CD14-positive monocyte (primary cell): ENCODE results near the gene NDUFAF8. TPM values are rescaled to one million over a fixed set of nuclear protein-coding genes. Genes with fewer than 3 reads are reported as not detected.
"Not testable (repeated sequence)": the region's sequence is repeated elsewhere in the genome, so short reads cannot be mapped to it uniquely, and the experiment has no call there.

Experiments
- DNase-seq, 3 donors: peaks; one replicate each; pipeline ENCODE4 v3.0.0-alpha.2; 2011 to 2022
- H2AFZ ChIP-seq: 2 replicates; pipeline ENCODE4 v1.6.0; 2012; ENCODE audit warnings: mild to moderate bottlenecking, low read depth, low read length, inconsistent platforms; ENCODE audit not compliant: insufficient read depth, poor library complexity, severe bottlenecking
- H3K27ac ChIP-seq, 2 donors: 1 replicate in 1 of 2; 2 replicates in 1 of 2; pipeline ENCODE4 v1.5.1; 2012 to 2013; ENCODE audit warnings: low read length in 2 of 2, control low read depth in 1 of 2, inconsistent platforms in 1 of 2, low read depth in 1 of 2, mild to moderate bottlenecking in 1 of 2
- H3K27me3 ChIP-seq, 2 donors: one replicate each; pipeline versions ENCODE4 v1.6.0 to v1.6.1; 2011 to 2013; ENCODE audit warnings: low read length in 2 of 2; ENCODE audit not compliant: control insufficient read depth in 2 of 2, insufficient read depth in 2 of 2
- H3K36me3 ChIP-seq, 2 donors: replicated peaks in 1 of 2; 1 replicate in 1 of 2; 2 replicates in 1 of 2; pipeline versions ENCODE4 v1.5.1 to v1.6.1; 2012 to 2013; ENCODE audit warnings: low read length in 2 of 2, control low read depth in 1 of 2, inconsistent platforms in 1 of 2, mild to moderate bottlenecking in 1 of 2; ENCODE audit not compliant: insufficient read depth in 2 of 2, control insufficient read depth in 1 of 2
- H3K4me1 ChIP-seq, 2 donors: 1 replicate in 1 of 2; 2 replicates in 1 of 2; pipeline versions ENCODE4 v1.5.1 to v1.6.1; 2012 to 2013; ENCODE audit warnings: low read length in 2 of 2, control low read depth in 1 of 2, inconsistent platforms in 1 of 2, mild to moderate bottlenecking in 1 of 2, moderate library complexity in 1 of 2; ENCODE audit not compliant: insufficient read depth in 2 of 2, control insufficient read depth in 1 of 2
- H3K4me2 ChIP-seq: replicated peaks from 2 replicates; pipeline ENCODE3; 2012; ENCODE audit warnings: low read length, moderate library complexity, mild to moderate bottlenecking; ENCODE audit not compliant: poor library complexity, severe bottlenecking; ENCODE audit errors: extremely low read depth
- H3K4me3 ChIP-seq, 3 experiments: fragments of 200-600 bp in 1 of 3; sonication (generic) in 1 of 3; replicated peaks in 1 of 3; 1 replicate in 2 of 3; 2 replicates in 1 of 3; pipeline ENCODE4 v1.5.1; 2011 to 2013; ENCODE audit warnings: low read length in 3 of 3, mild to moderate bottlenecking in 3 of 3, control low read depth in 2 of 3, low read depth in 2 of 3, inconsistent platforms in 1 of 3, moderate library complexity in 1 of 3
- H3K79me2 ChIP-seq: 2 replicates; pipeline ENCODE4 v1.6.0; 2012; ENCODE audit warnings: mild to moderate bottlenecking, control low read depth, inconsistent platforms, low read length, moderate library complexity; ENCODE audit not compliant: insufficient read depth
- H3K9ac ChIP-seq: 2 replicates; pipeline ENCODE4 v1.6.0; 2017; ENCODE audit warnings: low read length, mild to moderate bottlenecking; ENCODE audit not compliant: insufficient read depth, poor library complexity, severe bottlenecking
- H3K9me3 ChIP-seq, 2 donors: replicated peaks in 1 of 2; 1 replicate in 1 of 2; 2 replicates in 1 of 2; pipeline versions ENCODE4 v1.5.1 to v1.6.1; 2012 to 2013; ENCODE audit warnings: low read length in 2 of 2, control low read depth in 1 of 2; ENCODE audit not compliant: control insufficient read depth in 1 of 2, insufficient read depth in 1 of 2
- H4K20me1 ChIP-seq: 2 replicates; pipeline ENCODE4 v1.6.0; 2012; ENCODE audit warnings: mild to moderate bottlenecking, low read length, control low read depth, moderate library complexity; ENCODE audit not compliant: insufficient read depth
- H3K27ac Mint-ChIP-seq, 7 donors: one replicate each; pipeline ENCODE4 v1.8.0; 2020; ENCODE audit warnings: mild to moderate bottlenecking in 7 of 7, mixed read lengths in 7 of 7, moderate library complexity in 6 of 7, inconsistent platforms in 2 of 7
- H3K27me3 Mint-ChIP-seq, 3 donors: one replicate each; pipeline ENCODE4 v1.8.0; 2021 to 2022; ENCODE audit warnings: low read depth in 3 of 3, mild to moderate bottlenecking in 3 of 3, mixed read lengths in 3 of 3, moderate library complexity in 3 of 3, inconsistent platforms in 1 of 3
- H3K36me3 Mint-ChIP-seq, 2 donors: one replicate each; pipeline ENCODE4 v1.8.0; 2020; ENCODE audit warnings: mixed read lengths in 2 of 2, inconsistent platforms in 1 of 2, mild to moderate bottlenecking in 1 of 2
- H3K4me1 Mint-ChIP-seq: one replicate; pipeline ENCODE4 v1.8.0; 2020; ENCODE audit warnings: mild to moderate bottlenecking, mixed read lengths
- H3K4me3 Mint-ChIP-seq, 2 donors: one replicate each; pipeline ENCODE4 v1.8.0; 2020; ENCODE audit warnings: mild to moderate bottlenecking in 2 of 2, mixed read lengths in 2 of 2, moderate library complexity in 1 of 2
- H3K9me3 Mint-ChIP-seq, 7 donors: one replicate each; pipeline ENCODE4 v1.8.0; 2020 to 2022; ENCODE audit warnings: mixed read lengths in 7 of 7, mild to moderate bottlenecking in 6 of 7, moderate library complexity in 6 of 7, inconsistent platforms in 2 of 7
- WGBS: methylation state at CpG from one replicate; pipeline ENCODE4 v1.1.5; 2013; ENCODE audit warnings: missing lambda C conversion rate; ENCODE audit not compliant: insufficient coverage; 5-methylcytosine and 5-hydroxymethylcytosine counted together
- intact Hi-C, 2 donors: fragments of 100-400 bp; cut with micrococcal nuclease; formaldehyde crosslinking; loops; one replicate each; pipeline versions ENCODE4 v1.15.0 to v1.15.1; 2023
- polyA plus RNA-seq, 3 donors: library from polyadenylated mRNA; depleted of rRNA in 1 of 3; unstranded in 2 of 3; stranded (reverse) in 1 of 3; fragments of 300-500 nt in 2 of 3; fragments of >200 nt in 1 of 3; fragmentation: Illumina TruSeq in 2 of 3; gene quantifications; 1 replicate in 2 of 3; 2 replicates in 1 of 3; pipeline ENCODE4 v1.2.3, GENCODE V29; 2012 to 2021
- TF ChIP-seq, protein P1 (sequence below): fragments of 200-600 bp; IDR thresholded peaks from one replicate; pipeline ENCODE4 v1.8.0; 2022; ENCODE audit warnings: antibody characterized with exemption, mild to moderate bottlenecking

The NDUFAF8 gene
- polyA plus RNA-seq, 3 donors, result 27.0 to 61.3 (median 41.0) TPM

DNA sequence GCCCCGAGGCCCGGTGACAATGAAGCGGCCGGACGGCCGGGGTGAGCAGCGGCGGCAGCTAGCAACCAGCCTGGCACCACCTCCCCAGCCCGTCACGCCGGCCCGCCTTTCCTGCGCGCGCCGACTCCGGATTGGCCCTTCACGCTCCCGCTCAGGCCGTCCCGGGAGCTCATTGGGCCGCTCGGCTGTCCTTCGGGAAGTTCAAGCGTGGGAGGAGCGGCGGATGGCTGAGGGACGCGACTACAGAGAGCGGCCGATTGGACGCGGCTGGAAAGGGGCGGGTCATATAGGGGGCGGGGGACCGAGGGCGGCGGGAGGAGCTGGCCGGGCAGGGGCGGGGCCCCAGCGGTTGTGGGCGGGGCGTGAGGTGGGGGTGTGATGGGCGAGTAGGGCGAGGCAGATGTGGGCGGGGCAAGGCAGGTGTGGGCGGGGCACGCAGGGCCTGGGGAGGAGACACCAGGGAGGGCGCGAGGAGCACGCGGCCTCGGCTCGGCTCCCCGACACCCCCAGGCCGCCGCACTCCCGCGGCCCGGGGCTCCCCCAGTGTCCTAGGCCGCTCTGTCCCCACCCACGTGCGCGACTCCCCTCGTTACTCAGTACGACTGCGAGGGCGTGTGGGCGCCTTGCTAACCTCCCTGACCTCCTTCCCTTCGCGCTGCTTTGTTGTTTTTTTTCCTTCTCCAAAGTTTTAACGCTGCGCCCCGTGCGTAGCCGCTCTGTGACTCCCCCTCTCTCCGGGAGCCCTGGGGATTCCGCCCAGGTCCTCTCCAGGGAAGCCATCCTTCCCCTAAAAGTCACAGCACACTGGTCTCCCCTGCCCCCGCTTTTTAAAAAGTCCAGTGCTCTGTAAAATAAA lies 16.0 kb upstream of the NDUFAF8 start, which contains the start of gene CEP131:
Gene CEP131, minus strand, starts transcription at position 60 of the 856 bp plus-strand sequence. CDS start 2,909 bp downstream, outside the sequence.
- Mint-ChIP-seq H3K9me3 (peaks cover 0 to 2% (median 0%) of the 10 kb centered on the region in 7 donors), H3K27ac (peak within 1 kb of the TSS; percentile 70 to 91 (median 86)), H3K36me3 (peaks cover 6 to 15% of the 10 kb centered on the region in 2 donors), H3K4me3 (peak within 1 kb of the TSS; percentile 78 to 92), H3K4me1 (peaks cover 32% of the 10 kb centered on the region), H3K27me3 (peaks cover 0 to 4% (median 0%) of the 10 kb centered on the region in 3 donors)
- Histone ChIP-seq H4K20me1 (no peaks in the 10 kb centered on the region), H3K4me1 (peaks cover 31 to 42% of the 10 kb centered on the region in 2 donors), H2AFZ (peak within 1 kb of the TSS; percentile 92), H3K27ac (peak within 1 kb of the TSS; percentile 30 to 76), H3K9ac (peak within 1 kb of the TSS; percentile 76), H3K4me3 (peak within 1 kb of the TSS; percentile 43 to 86 (median 48)), H3K36me3 (peaks cover 4 to 5% of the 10 kb centered on the region in 2 donors), H3K27me3 (no peaks in the 10 kb centered on the region), H3K9me3 (no peaks in the 10 kb centered on the region), H3K79me2 (peaks cover 4% of the 10 kb centered on the region), H3K4me2 (peak within 1 kb of the TSS; percentile 99)
- WGBS, result under 1% methylated on average over 64 of the region's 79 CpGs
- DNase-seq, result peak; percentile 97 to 98 (median 98)
- intact Hi-C loops, result loop anchor here (1.0 to 10.0 kb wide), 4 partner anchors 16 to 188 kb away; partner anchors contain the start of genes NDUFAF8 (in 2 of the 2), TEPSIN (in 2 of the 2) and BAIAP2 (in 1 of the 2)
- TF ChIP-seq, protein P1, sequence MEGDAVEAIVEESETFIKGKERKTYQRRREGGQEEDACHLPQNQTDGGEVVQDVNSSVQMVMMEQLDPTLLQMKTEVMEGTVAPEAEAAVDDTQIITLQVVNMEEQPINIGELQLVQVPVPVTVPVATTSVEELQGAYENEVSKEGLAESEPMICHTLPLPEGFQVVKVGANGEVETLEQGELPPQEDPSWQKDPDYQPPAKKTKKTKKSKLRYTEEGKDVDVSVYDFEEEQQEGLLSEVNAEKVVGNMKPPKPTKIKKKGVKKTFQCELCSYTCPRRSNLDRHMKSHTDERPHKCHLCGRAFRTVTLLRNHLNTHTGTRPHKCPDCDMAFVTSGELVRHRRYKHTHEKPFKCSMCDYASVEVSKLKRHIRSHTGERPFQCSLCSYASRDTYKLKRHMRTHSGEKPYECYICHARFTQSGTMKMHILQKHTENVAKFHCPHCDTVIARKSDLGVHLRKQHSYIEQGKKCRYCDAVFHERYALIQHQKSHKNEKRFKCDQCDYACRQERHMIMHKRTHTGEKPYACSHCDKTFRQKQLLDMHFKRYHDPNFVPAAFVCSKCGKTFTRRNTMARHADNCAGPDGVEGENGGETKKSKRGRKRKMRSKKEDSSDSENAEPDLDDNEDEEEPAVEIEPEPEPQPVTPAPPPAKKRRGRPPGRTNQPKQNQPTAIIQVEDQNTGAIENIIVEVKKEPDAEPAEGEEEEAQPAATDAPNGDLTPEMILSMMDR, result no peak

DNA sequence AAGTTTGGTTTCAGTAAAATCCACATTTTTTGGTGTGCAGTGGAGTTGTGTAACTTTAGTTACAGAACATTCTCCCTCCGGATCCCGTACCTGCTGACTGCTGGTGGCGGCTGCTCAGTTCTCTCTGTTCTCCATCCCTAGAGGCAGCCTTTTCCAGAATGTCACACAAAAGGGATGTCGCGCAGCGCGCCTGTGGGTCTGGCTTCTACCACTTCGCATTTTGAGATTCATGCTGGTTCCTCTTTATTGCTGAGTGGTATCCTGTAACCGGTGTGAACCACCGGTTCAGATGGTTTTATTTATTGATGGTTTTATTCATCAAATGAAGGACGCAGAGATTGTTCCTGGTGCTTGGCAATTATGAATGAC lies 15.4 kb upstream of the NDUFAF8 start:
- peaks cover 3 to 5% of the 10 kb centered on the region in 2 donors for H3K36me3 ChIP-seq
- DNase-seq, result peak; percentile 53 to 67 (median 59)
- Mint-ChIP-seq H3K36me3 (peaks cover 5 to 15% of the 10 kb centered on the region in 2 donors), H3K27me3 (peaks cover 0 to 3% (median 0%) of the 10 kb centered on the region in 3 donors), H3K27ac (peak overlapping the region; percentile 70 to 91 (median 86)), H3K9me3 (peaks cover 0 to 2% (median 0%) of the 10 kb centered on the region in 7 donors), H3K4me3 (peak overlapping the region; percentile 78 to 92), H3K4me1 (peaks cover 39% of the 10 kb centered on the region)
- 0% methylated on average over 6 of the region's 11 CpGs for WGBS
- peak overlapping the region; percentile 33 for H3K9ac ChIP-seq
- peak overlapping the region; percentile 99 for H3K4me2 ChIP-seq
- peak overlapping the region; percentile 30 to 64 for H3K27ac ChIP-seq
- no peaks in the 10 kb centered on the region for H3K27me3 ChIP-seq
- H3K9me3 ChIP-seq, result no peaks in the 10 kb centered on the region
- peaks cover 4% of the 10 kb centered on the region for H3K79me2 ChIP-seq
- TF ChIP-seq, protein P1, result no peak
- intact Hi-C loops, result loop anchor here (1.0 to 10.0 kb wide), 4 partner anchors 15 to 189 kb away; partner anchors contain the start of genes NDUFAF8 (in 2 of the 2), TEPSIN (in 2 of the 2) and BAIAP2 (in 1 of the 2)
- H2AFZ ChIP-seq, result peak overlapping the region; percentile 71
- H3K4me1 ChIP-seq, result peaks cover 38 to 48% of the 10 kb centered on the region in 2 donors
- peak overlapping the region; percentile 21 to 86 (median 42) for H3K4me3 ChIP-seq
- no peaks in the 10 kb centered on the region for H4K20me1 ChIP-seq

DNA sequence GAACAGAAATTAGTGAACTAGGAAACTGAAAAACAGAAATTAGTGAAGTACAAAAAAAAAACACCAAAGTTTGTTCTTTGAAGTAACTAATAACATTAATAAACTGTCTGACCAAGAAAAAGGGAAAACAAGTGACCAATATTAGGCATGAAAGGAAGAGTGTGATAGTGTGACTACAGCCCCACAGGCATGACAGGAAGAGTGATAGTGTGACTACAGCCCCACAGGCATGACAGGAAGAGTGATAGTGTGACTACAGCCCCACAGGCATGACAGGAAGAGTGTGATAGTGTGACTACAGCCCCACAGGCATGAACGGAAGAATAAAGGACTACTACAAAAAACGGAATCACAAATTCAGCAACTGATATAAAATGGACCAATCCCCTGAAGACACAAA lies 11.5 kb upstream of the NDUFAF8 start:
- not testable (repeated sequence) for H3K4me3 Mint-ChIP-seq, H4K20me1 ChIP-seq, H3K4me3 ChIP-seq, H2AFZ ChIP-seq, H3K9me3 ChIP-seq, H3K79me2 ChIP-seq, H3K27me3 ChIP-seq, H3K4me2 ChIP-seq, H3K27me3 Mint-ChIP-seq, H3K9ac ChIP-seq, H3K9me3 Mint-ChIP-seq
- H3K4me1 Mint-ChIP-seq, result peaks cover 41% of the 10 kb centered on the region
- H3K36me3 Mint-ChIP-seq, result peaks cover 17 to 31% of the 10 kb centered on the region in 2 donors
- H3K27ac ChIP-seq, result peak overlapping the region in 1 of 2 donors; percentile 72
- intact Hi-C loops, result loop anchor here in 1 of 2 donors (10.0 kb wide), 1 partner anchor 193 kb away; the partner anchor contains the start of gene BAIAP2
- peak overlapping the region; percentile 31 to 87 (median 70) for H3K27ac Mint-ChIP-seq
- no CpG with 5 or more reads among the region's 2 CpGs for WGBS
- peak in 2 of 3 donors; percentile 16 to 34 for DNase-seq
- H3K4me1 ChIP-seq, result peaks cover 42 to 49% of the 10 kb centered on the region in 2 donors
- H3K36me3 ChIP-seq, result peaks cover 33 to 34% of the 10 kb centered on the region in 2 donors
